HG02798 (cell line): ENCODE data around the gene TFCP2L1.
"Not testable (repeated sequence)": the region's sequence is repeated elsewhere in the genome, so short reads cannot be mapped to it uniquely, and the experiment has no call there.

Source experiments
- ATAC-seq: cut with Tn5 transposase; IDR thresholded peaks from one replicate; pipeline ENCODE4 v1.9.1; 2021; ENCODE audit warnings: mild to moderate bottlenecking; ENCODE audit not compliant: unreplicated experiment, poor library complexity

Gene TFCP2L1

GRCh38 chr2:121284463-121285449, at the start of gene TFCP2L1:
TSS of gene TFCP2L1 (minus strand) at chr2:121285202. CDS start at chr2:121285109, 93 bp downstream.
- ATAC-seq = no peak

- peak; percentile 85 for ATAC-seq
Measured at GRCh38 chr2:121333834-121334558, 49.0 kb upstream of the TFCP2L1 start.

- no peak for ATAC-seq
Measured at GRCh38 chr2:121333231-121333630, 48.2 kb upstream of the TFCP2L1 start.

DNA sequence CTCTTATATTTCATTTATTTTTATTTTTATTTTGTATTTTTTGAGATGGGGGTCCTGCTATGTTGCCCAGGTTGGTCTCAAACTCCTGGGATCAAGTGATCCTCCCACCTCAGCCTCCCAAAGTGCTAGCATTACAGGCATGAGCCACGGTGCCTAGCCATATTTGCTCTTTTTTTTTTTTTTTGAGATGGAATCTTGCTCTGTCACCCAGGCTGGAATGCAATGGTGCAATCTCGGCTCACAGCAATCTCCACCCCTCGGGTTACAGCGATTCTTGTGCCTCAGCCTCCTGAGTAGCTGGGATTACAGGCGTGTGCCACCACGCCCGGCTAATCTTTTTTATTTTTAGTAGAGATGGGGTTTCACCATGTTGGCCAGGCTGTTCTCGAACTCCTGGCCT, 46.3 kb upstream of the TFCP2L1 start:
- ATAC-seq = not testable (repeated sequence)

GRCh38 chr2:121330921-121331320, 45.9 kb upstream of the TFCP2L1 start:
- ATAC-seq = no peak

DNA sequence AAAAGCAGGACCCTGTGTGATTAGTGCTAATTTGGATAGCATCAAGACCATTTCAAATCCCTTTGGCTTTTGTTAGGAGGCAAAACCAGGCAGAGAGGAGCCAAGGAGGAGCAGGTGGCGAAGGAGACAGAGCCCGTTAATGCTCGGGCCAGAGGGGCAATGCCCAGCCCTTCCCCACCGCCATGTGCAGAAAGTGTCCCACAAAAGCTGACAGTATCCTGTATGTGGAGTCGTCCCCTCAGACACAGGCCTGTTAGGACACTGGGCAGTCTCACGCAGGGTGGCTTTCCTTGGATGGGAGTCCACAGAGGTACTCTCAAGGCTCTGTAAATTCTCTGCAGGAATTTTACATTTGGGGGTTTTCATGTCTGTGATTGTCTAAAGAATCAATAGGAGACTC, 44.8 kb upstream of the TFCP2L1 start:
- no peak for ATAC-seq

DNA sequence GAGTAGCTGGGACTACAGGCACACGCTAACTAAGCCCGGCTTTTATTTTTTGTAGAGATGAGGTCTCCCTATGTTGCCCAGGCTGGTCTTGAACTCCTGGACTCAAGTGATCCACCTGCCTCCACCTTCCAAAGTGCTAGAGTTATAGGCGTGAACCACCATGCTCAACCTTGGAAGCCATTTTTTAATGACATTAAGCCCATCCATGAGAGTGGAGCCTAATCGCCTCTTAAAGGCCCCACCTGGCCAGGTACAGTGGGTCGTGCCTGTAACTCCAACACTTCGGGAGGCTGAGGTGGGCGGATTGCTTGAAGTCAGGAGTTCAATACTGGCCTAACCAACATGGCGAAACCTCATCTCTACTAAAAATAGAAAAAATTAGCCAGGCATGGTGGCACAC, 41.6 kb upstream of the TFCP2L1 start:
- no peak for ATAC-seq

DNA sequence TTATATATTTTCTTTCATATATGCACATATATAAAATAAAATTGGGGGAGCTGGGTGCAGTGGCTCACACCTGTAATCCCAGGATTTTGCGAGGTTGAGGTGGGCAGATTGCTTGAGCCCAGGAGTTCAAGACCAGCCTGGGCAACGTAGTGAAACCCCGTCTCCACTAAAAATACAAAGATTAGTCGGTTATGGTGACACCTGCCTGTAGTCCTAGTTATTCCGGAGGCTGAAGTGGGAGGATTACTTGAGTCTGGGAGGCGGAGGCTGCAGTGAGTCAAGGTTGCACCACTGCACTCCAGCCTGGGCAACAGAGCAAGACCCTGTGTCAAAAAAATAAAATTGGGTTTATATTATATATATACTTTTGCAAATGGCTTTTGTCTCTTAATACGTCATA, 39.6 kb upstream of the TFCP2L1 start:
- ATAC-seq = no peak

GRCh38 chr2:121321476-121321875, 36.5 kb upstream of the TFCP2L1 start:
- ATAC-seq = no peak

- no peak for ATAC-seq
Measured at GRCh38 chr2:121319941-121320340, 34.9 kb upstream of the TFCP2L1 start.

- ATAC-seq = no peak
Measured at GRCh38 chr2:121316986-121317385, 32.0 kb upstream of the TFCP2L1 start.

- ATAC-seq = not testable (repeated sequence)
Measured at GRCh38 chr2:121313701-121314100, 28.7 kb upstream of the TFCP2L1 start.

- ATAC-seq = no peak
Measured at GRCh38 chr2:121309801-121310200, 24.8 kb upstream of the TFCP2L1 start.

- no peak for ATAC-seq
Measured at GRCh38 chr2:121309323-121309722, 24.3 kb upstream of the TFCP2L1 start.

- no peak for ATAC-seq
Measured at GRCh38 chr2:121307048-121307447, 22.0 kb upstream of the TFCP2L1 start.

DNA sequence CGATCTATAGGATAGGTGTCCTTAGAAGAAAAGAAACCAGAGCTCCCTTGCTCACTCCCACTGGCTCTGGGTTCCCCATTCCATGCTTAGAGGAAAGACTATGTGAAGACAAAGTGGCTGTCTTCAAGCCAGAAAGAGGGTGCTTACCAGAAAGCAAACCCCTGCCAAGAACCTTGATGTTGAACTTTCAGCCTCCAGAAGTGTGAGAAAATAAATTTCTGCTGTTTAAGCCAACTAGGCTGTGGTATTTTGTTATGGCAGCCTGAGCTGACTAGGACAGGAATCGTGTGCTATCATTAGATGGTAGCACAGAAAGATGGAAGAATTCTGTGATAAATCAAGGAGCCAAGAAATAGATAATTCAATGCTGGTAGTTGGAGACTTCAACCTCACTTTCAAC, 19.9 kb upstream of the TFCP2L1 start:
- ATAC-seq = no peak

GRCh38 chr2:121303531-121304263, 18.7 kb upstream of the TFCP2L1 start:
- ATAC-seq = no peak

DNA sequence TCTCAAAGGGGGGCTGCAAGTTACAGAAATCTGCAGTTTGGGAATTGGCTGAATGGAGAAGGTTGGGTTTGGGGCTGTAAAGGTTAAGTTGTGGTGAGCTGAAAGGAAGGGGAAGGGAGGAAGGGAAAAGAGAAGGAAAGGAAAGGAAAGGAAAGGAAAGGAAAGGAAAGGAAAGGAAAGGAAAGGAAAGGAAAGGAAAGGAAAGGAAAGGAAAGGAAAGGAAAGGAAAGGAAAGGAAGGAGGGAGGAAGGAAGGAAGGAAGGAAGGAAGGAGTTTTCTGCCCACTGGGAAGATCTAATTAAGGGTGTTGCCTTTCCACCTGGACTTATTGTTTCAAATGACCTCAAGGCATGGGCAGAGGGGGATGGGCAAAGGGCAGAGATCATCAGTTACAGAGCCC, 16.2 kb upstream of the TFCP2L1 start:
- not testable (repeated sequence) for ATAC-seq

DNA sequence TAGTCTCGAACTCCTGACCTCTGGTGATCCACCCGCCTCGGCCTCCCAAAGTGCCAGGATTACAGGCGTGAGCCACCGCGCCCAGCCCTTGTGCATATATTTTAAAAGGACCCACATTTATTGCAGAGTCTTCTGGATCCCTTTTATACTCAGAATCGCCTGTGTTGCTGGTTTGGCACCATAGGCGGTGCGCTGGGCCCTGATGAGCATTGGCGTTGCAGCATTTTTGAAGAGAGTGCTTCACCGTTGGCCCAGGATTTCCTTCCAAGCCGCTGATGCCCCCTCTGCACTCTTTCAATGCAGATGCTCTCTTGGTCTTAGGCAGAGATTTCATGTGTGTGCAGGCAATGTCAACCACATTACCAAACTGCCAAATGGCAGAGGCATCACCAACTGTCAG, 13.5 kb upstream of the TFCP2L1 start:
- no peak for ATAC-seq

DNA sequence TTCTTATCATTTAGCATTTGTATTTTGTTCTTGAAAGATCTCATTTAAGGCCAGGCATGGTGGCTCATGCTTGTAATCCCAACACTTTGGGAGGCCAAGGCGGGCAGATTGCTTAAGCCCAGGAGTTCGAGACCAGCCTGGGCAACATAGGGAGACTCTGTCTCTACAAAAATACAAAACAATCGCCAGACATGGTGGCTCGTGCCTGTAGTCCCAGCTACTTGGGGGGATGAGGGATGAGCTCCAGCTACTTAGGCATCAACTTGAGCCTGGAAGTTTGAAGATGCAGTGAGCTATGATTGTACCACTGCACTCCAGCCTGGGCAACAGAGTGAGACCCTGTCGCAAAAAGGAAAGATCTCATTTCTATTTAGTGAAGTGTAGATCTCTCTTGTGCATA, 12.9 kb upstream of the TFCP2L1 start:
- ATAC-seq = not testable (repeated sequence)
